ENCODE results near the gene SEMA3A. TPM values are rescaled to one million over a fixed set of nuclear protein-coding genes. Genes with fewer than 3 reads are reported as not detected.
A peak's percentile ranks its signal among the peaks of the same experiment; 100 is the strongest.

The SEMA3A gene
- total RNA-seq, 1 experiment from 2014 or later = 14.2 TPM

DNA sequence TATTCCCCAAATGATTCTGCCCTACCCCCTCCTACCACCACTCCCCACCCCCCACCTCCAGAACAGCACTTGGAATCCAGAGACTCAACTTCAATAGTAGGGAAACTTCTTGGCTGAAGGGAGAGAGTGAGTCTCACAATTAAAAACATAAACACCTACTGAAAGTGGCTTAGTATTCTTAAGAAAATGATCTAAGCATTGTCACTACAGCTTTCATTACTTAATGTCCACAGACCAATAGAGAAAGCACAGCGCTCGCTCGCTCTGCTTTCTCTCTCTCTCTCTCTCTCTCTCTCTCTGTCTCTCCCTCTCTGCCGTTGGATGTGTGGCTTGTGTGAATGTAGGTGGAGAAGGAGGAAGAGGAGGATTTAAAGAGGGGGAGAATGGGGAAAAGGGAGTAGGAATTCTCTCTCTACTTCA, 1.5 kb upstream of the SEMA3A start:
- Histone ChIP-seq H3K4me2 (ENCODE audit: low read length) (peak overlapping the region; percentile 82), H3K9ac (ENCODE audit: low read length) (peak overlapping the region; percentile 58), H3K27ac (ENCODE audit: low read depth, low read length) (peak overlapping the region; percentile 6; the same call in 1 of the 2 replicates), H3K36me3 (ENCODE audit: control insufficient read depth in 1 of 2, insufficient read depth in 2 of 2, low read length in 2 of 2) (no peaks in the 10 kb centered on the region), H3K27me3 (ENCODE audit: insufficient read depth, low read length) (no peaks in the 10 kb centered on the region), H3K79me2 (ENCODE audit: insufficient read depth, low read length) (no peaks in the 10 kb centered on the region; the same call in 1 of the 2 replicates), H3K9me2 (ENCODE audit: insufficient read depth) (no peaks in the 10 kb centered on the region), H2AFZ (ENCODE audit: low read depth, low read length, poor library complexity, severe bottlenecking) (peak overlapping the region; percentile 90), H3K4me1 (ENCODE audit: control insufficient read depth in 1 of 2, insufficient read depth in 2 of 2, low read length in 2 of 2) (peaks cover 7 to 27% of the 10 kb centered on the region in 2 experiments; a peak in 3 of 4 replicates), H3K4me3 (replicated peaks in 1 of 2; ENCODE audit: low read depth in 1 of 2, low read length in 2 of 2) (peak overlapping the region; percentile 52 to 67), H3K9me3 (ENCODE audit: control insufficient read depth in 1 of 2, insufficient read depth in 1 of 2, low read depth in 1 of 2, low read length in 2 of 2) (no peaks in the 10 kb centered on the region), H4K20me1 (ENCODE audit: insufficient read depth) (no peaks in the 10 kb centered on the region)
- ChIA-PET CTCF (no interaction called here), POLR2A (no interaction called here), RAD21 (ENCODE audit: low non-redundant PET in 1 of 2, low total read pairs in 2 of 2, uncharacterized antibody in 2 of 2, unreplicated experiment in 2 of 2) (no interaction called here)
- BruUV-seq (replicated peaks) = no TSS peak
- intact Hi-C loops (cut with micrococcal nuclease) = no loop called here
- DNase-seq (ENCODE audit: low read depth, low spot score) (no peak), ATAC-seq (peak; percentile 75)
- TF ChIP-seq POLR2A (IDR thresholded peaks at IDR 0.05; ENCODE audit: borderline replicate concordance, extremely low read depth, insufficient read depth, insufficient read length) (no peak), CBX3 (IDR thresholded peaks at IDR 0.05; ENCODE audit: low read depth) (peak; percentile 59; the same call in 1 of the 2 replicates), FOSL1 (IDR thresholded peaks at IDR 0.05; ENCODE audit: low read depth) (no peak), POLR2AphosphoS5 (IDR thresholded peaks at IDR 0.05; ENCODE audit: low read depth, low read length) (peak; percentile 31; the same call in 1 of the 2 replicates), TCF7L2 (IDR thresholded peaks at IDR 0.05; ENCODE audit: borderline replicate concordance, extremely low read depth, insufficient read depth, insufficient read length) (no peak), ZFX (IDR thresholded peaks at IDR 0.05) (no peak), SRF (IDR thresholded peaks at IDR 0.05; ENCODE audit: low read depth) (no peak), EZH2phosphoT487 (IDR thresholded peaks at IDR 0.05; ENCODE audit: borderline replicate concordance) (no peak), RAD21 (IDR thresholded peaks at IDR 0.05; ENCODE audit: low read depth) (no peak), SIN3A (IDR thresholded peaks at IDR 0.05; ENCODE audit: low read depth) (no peak)
- TF ChIP-seq, protein P1, sequence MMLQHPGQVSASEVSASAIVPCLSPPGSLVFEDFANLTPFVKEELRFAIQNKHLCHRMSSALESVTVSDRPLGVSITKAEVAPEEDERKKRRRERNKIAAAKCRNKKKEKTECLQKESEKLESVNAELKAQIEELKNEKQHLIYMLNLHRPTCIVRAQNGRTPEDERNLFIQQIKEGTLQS (IDR thresholded peaks at IDR 0.05) = no peak
- TF ChIP-seq, protein P2, sequence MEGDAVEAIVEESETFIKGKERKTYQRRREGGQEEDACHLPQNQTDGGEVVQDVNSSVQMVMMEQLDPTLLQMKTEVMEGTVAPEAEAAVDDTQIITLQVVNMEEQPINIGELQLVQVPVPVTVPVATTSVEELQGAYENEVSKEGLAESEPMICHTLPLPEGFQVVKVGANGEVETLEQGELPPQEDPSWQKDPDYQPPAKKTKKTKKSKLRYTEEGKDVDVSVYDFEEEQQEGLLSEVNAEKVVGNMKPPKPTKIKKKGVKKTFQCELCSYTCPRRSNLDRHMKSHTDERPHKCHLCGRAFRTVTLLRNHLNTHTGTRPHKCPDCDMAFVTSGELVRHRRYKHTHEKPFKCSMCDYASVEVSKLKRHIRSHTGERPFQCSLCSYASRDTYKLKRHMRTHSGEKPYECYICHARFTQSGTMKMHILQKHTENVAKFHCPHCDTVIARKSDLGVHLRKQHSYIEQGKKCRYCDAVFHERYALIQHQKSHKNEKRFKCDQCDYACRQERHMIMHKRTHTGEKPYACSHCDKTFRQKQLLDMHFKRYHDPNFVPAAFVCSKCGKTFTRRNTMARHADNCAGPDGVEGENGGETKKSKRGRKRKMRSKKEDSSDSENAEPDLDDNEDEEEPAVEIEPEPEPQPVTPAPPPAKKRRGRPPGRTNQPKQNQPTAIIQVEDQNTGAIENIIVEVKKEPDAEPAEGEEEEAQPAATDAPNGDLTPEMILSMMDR (IDR thresholded peaks at IDR 0.05 in 2 of 3, conservative IDR thresholded peaks at IDR 0.05 in 1 of 3; ENCODE audit: borderline replicate concordance in 1 of 3, insufficient read depth in 1 of 3, low read depth in 2 of 3, low read length in 2 of 3) = no peak; a peak in 1 of 6 replicates
- TF ChIP-seq, protein P3, sequence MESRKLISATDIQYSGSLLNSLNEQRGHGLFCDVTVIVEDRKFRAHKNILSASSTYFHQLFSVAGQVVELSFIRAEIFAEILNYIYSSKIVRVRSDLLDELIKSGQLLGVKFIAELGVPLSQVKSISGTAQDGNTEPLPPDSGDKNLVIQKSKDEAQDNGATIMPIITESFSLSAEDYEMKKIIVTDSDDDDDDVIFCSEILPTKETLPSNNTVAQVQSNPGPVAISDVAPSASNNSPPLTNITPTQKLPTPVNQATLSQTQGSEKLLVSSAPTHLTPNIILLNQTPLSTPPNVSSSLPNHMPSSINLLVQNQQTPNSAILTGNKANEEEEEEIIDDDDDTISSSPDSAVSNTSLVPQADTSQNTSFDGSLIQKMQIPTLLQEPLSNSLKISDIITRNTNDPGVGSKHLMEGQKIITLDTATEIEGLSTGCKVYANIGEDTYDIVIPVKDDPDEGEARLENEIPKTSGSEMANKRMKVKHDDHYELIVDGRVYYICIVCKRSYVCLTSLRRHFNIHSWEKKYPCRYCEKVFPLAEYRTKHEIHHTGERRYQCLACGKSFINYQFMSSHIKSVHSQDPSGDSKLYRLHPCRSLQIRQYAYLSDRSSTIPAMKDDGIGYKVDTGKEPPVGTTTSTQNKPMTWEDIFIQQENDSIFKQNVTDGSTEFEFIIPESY (IDR thresholded peaks at IDR 0.05; ENCODE audit: extremely low read depth, insufficient replicate concordance, low read length) = no peak
